ENCODE data around the gene ADAMTS16. TPM values are rescaled to one million over a fixed set of nuclear protein-coding genes. Genes with fewer than 3 reads are reported as not detected.

The ADAMTS16 gene
- total RNA-seq, 1 experiment from 2014 or later = 30.1 TPM

DNA sequence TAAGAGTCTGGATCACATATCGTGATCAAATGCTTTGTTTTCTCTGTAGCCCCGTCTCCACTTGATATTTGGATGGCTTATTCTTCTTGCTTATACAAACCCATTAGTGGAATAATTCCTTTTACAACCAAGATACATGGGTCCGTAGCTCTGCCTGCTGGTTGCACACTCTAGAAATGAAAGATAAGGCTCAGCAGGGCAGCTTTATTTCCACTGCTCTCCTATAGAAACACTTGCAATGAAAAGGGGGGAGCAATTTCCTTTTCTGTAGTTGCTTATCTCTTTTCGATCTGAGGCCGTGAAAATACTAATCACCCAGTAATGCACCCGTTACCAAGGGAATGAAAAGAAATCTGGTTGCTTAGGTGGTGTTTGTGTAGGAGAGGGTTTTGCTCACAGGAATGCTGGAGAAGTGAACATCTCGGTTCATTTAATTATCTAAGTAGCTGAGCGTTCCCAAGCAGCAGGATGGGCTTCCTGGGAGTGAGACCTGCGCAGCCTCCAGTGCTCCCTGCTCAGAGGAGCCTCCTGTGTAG lies 131.7 kb downstream of the ADAMTS16 start (continued):
- TF ChIP-seq, protein P1, sequence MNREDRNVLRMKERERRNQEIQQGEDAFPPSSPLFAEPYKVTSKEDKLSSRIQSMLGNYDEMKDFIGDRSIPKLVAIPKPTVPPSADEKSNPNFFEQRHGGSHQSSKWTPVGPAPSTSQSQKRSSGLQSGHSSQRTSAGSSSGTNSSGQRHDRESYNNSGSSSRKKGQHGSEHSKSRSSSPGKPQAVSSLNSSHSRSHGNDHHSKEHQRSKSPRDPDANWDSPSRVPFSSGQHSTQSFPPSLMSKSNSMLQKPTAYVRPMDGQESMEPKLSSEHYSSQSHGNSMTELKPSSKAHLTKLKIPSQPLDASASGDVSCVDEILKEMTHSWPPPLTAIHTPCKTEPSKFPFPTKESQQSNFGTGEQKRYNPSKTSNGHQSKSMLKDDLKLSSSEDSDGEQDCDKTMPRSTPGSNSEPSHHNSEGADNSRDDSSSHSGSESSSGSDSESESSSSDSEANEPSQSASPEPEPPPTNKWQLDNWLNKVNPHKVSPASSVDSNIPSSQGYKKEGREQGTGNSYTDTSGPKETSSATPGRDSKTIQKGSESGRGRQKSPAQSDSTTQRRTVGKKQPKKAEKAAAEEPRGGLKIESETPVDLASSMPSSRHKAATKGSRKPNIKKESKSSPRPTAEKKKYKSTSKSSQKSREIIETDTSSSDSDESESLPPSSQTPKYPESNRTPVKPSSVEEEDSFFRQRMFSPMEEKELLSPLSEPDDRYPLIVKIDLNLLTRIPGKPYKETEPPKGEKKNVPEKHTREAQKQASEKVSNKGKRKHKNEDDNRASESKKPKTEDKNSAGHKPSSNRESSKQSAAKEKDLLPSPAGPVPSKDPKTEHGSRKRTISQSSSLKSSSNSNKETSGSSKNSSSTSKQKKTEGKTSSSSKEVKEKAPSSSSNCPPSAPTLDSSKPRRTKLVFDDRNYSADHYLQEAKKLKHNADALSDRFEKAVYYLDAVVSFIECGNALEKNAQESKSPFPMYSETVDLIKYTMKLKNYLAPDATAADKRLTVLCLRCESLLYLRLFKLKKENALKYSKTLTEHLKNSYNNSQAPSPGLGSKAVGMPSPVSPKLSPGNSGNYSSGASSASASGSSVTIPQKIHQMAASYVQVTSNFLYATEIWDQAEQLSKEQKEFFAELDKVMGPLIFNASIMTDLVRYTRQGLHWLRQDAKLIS (CRISPR knock-in tag; IDR thresholded peaks at IDR 0.05; ENCODE audit: borderline replicate concordance) = no peak
- TF ChIP-seq, protein P2, sequence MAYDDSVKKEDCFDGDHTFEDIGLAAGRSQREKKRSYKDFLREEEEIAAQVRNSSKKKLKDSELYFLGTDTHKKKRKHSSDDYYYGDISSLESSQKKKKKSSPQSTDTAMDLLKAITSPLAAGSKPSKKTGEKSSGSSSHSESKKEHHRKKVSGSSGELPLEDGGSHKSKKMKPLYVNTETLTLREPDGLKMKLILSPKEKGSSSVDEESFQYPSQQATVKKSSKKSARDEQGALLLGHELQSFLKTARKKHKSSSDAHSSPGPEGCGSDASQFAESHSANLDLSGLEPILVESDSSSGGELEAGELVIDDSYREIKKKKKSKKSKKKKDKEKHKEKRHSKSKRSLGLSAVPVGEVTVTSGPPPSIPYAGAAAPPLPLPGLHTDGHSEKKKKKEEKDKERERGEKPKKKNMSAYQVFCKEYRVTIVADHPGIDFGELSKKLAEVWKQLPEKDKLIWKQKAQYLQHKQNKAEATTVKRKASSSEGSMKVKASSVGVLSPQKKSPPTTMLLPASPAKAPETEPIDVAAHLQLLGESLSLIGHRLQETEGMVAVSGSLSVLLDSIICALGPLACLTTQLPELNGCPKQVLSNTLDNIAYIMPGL (CRISPR knock-in tag; IDR thresholded peaks at IDR 0.05) = no peak
- no peak for TF ChIP-seq GABPB1 (CRISPR knock-in tag; IDR thresholded peaks at IDR 0.05)
- TF ChIP-seq, protein P3, sequence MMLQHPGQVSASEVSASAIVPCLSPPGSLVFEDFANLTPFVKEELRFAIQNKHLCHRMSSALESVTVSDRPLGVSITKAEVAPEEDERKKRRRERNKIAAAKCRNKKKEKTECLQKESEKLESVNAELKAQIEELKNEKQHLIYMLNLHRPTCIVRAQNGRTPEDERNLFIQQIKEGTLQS (CRISPR knock-in tag; conservative IDR thresholded peaks at IDR 0.05) = no peak
- no peak for TF ChIP-seq NFE2L1 (CRISPR knock-in tag; IDR thresholded peaks at IDR 0.05)
- TF ChIP-seq, protein P4, sequence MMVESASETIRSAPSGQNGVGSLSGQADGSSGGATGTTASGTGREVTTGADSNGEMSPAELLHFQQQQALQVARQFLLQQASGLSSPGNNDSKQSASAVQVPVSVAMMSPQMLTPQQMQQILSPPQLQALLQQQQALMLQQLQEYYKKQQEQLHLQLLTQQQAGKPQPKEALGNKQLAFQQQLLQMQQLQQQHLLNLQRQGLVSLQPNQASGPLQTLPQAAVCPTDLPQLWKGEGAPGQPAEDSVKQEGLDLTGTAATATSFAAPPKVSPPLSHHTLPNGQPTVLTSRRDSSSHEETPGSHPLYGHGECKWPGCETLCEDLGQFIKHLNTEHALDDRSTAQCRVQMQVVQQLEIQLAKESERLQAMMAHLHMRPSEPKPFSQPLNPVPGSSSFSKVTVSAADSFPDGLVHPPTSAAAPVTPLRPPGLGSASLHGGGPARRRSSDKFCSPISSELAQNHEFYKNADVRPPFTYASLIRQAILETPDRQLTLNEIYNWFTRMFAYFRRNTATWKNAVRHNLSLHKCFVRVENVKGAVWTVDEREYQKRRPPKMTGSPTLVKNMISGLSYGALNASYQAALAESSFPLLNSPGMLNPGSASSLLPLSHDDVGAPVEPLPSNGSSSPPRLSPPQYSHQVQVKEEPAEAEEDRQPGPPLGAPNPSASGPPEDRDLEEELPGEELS (CRISPR knock-in tag; IDR thresholded peaks at IDR 0.05) = no peak
- no peak for TF ChIP-seq MYBL2 (CRISPR knock-in tag; IDR thresholded peaks at IDR 0.05)

DNA sequence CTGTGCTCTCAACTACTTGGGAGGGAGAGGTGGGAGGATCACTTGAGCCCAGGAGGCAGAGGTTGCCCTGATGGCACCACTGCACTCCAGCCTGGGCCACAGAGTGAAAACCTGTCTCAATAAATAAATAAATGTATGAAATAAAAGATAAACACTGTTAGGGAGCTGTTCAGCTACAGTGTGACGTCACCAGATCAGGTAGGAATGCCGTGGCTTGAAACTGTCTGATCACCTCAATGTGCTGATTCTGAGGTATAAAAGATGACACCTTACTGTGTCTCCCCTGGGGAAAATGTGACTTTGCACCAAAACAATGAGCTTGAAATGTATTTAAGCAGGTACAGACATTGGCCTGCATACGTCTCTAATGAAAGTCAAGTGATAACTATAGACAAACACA lies 133.3 kb downstream of the ADAMTS16 start:
- no peaks in the 10 kb centered on the region for H3K27me3 Mint-ChIP-seq (ENCODE audit: low read depth)
- H3K36me3 Mint-ChIP-seq = peaks cover 20% of the 10 kb centered on the region
- TF ChIP-seq, protein P5, sequence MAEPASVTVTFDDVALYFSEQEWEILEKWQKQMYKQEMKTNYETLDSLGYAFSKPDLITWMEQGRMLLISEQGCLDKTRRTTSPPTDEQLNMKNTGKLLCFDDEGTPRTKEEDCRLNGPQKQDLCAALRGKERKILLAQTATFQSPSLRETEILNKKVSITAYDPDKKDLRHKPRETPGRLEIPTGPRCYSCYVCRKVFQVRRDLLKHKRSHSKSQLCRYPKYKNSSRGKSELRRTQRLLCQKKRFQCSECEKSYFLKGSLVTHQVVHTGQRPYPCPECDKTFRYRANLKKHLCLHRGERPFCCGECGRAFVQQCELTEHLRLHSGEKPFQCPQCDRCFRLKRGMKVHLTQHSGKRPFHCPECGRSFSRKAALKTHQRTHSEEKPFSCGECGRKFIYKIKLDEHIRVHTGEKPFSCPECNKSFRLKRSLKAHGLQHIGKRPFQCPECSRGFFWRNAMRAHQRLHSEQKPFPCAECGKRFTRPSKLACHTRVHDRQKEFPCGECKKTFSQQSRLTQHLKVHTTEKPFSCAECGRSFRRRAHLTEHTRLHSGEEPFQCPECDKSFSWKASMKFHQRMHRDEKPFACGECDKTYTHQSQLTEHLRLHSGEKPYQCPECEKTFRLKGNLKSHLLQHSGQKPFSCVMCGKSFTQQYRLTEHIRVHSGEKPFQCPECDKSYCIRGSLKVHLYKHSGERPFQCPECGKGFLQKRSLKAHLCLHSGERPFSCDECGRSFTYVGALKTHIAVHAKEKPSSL (CRISPR knock-in tag; conservative IDR thresholded peaks at IDR 0.05) = no peak
- TF ChIP-seq FOXK1 (CRISPR knock-in tag; IDR thresholded peaks at IDR 0.05) (no peak), TP53 (CRISPR knock-in tag; IDR thresholded peaks at IDR 0.05) (no peak), ZNF138 (CRISPR knock-in tag; conservative IDR thresholded peaks at IDR 0.05) (no peak), ZNF121 (CRISPR knock-in tag; IDR thresholded peaks at IDR 0.05) (no peak)
- no peak overlapping the region for H3K4me3 Mint-ChIP-seq
- POLR2A ChIA-PET = no interaction called here
- no peak overlapping the region for H3K27ac Mint-ChIP-seq
- H3K9me3 Mint-ChIP-seq = no peaks in the 10 kb centered on the region
- ATAC-seq (no peak), DNase-seq (ENCODE audit: low spot score) (no peak)
- CTCF ChIA-PET = no interaction called here
- peaks cover 29% of the 10 kb centered on the region for H3K4me1 Mint-ChIP-seq

DNA sequence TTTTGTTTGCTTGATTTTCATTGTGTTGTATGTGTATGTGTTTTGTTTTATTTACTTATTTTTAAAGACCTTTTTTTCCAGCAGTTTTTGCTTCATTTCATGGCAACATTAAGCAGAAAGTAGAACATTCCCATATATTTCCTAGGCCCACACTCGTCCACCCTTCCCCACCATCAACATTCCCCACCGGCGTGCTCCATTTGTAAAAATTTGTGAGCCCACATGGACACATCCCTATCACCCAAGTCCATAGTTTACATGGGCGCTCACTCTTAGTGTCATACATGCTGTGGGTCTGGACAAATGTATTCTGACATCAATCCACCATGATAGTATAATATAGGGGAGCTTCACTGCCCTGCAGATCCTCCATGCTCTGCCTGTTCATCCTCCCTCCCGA lies 133.8 kb downstream of the ADAMTS16 start:
- ATAC-seq (no peak), DNase-seq (ENCODE audit: low spot score) (no peak)
- H3K4me1 Mint-ChIP-seq = peaks cover 30% of the 10 kb centered on the region
- ChIA-PET POLR2A (no interaction called here), CTCF (interaction anchor here (2.2 kb wide), 1 partner anchor 19 kb away, joined by 8 read pairs; no protein-coding TSS in a partner anchor)
- H3K4me3 Mint-ChIP-seq = no peak overlapping the region
- peaks cover 14% of the 10 kb centered on the region for H3K36me3 Mint-ChIP-seq
- no peaks in the 10 kb centered on the region for H3K9me3 Mint-ChIP-seq
- H3K27ac Mint-ChIP-seq = no peak overlapping the region
- no peaks in the 10 kb centered on the region for H3K27me3 Mint-ChIP-seq (ENCODE audit: low read depth)
- no peak for TF ChIP-seq GABPB1 (CRISPR knock-in tag; IDR thresholded peaks at IDR 0.05)
- TF ChIP-seq JAZF1 (CRISPR knock-in tag; IDR thresholded peaks at IDR 0.05) = no peak
- no peak for TF ChIP-seq HMGA2 (CRISPR knock-in tag; IDR thresholded peaks at IDR 0.05)
- TF ChIP-seq ATF1 (CRISPR knock-in tag; IDR thresholded peaks at IDR 0.05) = no peak
- TF ChIP-seq, protein P6, sequence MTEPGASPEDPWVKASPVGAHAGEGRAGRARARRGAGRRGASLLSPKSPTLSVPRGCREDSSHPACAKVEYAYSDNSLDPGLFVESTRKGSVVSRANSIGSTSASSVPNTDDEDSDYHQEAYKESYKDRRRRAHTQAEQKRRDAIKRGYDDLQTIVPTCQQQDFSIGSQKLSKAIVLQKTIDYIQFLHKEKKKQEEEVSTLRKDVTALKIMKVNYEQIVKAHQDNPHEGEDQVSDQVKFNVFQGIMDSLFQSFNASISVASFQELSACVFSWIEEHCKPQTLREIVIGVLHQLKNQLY (CRISPR knock-in tag; IDR thresholded peaks at IDR 0.05) = no peak
- no peak for TF ChIP-seq NFYB (CRISPR knock-in tag; conservative IDR thresholded peaks at IDR 0.05; ENCODE audit: low read depth)
- TF ChIP-seq ZNF232 (CRISPR knock-in tag; IDR thresholded peaks at IDR 0.05) = no peak
- no peak for TF ChIP-seq RORB (CRISPR knock-in tag; IDR thresholded peaks at IDR 0.05)
- TF ChIP-seq ZBTB21 (CRISPR knock-in tag; IDR thresholded peaks at IDR 0.05; ENCODE audit: borderline replicate concordance) = no peak
- TF ChIP-seq ZNF138 (CRISPR knock-in tag; conservative IDR thresholded peaks at IDR 0.05) = no peak
- TF ChIP-seq ZNF263 (CRISPR knock-in tag; IDR thresholded peaks at IDR 0.05; ENCODE audit: low read depth) = no peak
- TF ChIP-seq GTF2I (CRISPR knock-in tag; conservative IDR thresholded peaks at IDR 0.05) = no peak
- TF ChIP-seq, protein P7, sequence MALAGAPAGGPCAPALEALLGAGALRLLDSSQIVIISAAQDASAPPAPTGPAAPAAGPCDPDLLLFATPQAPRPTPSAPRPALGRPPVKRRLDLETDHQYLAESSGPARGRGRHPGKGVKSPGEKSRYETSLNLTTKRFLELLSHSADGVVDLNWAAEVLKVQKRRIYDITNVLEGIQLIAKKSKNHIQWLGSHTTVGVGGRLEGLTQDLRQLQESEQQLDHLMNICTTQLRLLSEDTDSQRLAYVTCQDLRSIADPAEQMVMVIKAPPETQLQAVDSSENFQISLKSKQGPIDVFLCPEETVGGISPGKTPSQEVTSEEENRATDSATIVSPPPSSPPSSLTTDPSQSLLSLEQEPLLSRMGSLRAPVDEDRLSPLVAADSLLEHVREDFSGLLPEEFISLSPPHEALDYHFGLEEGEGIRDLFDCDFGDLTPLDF (CRISPR knock-in tag; IDR thresholded peaks at IDR 0.05) = no peak

All from WTC11 (cell line).